ENCODE results near the gene SLC31A1. TPM values are rescaled to one million over a fixed set of nuclear protein-coding genes. Genes with fewer than 3 reads are reported as not detected.
"Not testable (repeated sequence)": the region's sequence is repeated elsewhere in the genome, so short reads cannot be mapped to it uniquely, and the experiment has no call there.

SLC31A1 gene
- total RNA-seq, 1 donor from 2014 or later: 39.6 TPM

DNA sequence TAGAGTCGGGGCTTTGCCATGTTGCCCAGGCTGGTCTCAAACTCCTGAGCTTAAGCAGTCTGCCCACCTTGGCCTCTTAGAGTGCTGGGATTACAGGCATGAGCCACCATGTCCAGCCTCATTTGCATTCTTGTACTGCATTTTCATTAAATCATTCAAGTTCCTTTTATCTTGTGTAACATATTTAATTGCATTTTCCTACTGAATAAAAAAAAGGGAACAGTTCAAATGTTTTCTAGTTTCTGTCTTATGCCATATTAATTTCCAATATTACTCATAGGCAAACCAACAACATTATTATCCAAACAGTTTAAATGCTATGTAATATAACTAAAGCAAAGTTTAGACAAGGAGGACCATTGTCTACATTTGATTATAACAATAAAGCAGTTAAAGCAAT, 6.1 kb downstream of the SLC31A1 start:
- H3K4me1 Mint-ChIP-seq (ENCODE audit: low read depth): peaks cover 29% of the 10 kb centered on the region

DNA sequence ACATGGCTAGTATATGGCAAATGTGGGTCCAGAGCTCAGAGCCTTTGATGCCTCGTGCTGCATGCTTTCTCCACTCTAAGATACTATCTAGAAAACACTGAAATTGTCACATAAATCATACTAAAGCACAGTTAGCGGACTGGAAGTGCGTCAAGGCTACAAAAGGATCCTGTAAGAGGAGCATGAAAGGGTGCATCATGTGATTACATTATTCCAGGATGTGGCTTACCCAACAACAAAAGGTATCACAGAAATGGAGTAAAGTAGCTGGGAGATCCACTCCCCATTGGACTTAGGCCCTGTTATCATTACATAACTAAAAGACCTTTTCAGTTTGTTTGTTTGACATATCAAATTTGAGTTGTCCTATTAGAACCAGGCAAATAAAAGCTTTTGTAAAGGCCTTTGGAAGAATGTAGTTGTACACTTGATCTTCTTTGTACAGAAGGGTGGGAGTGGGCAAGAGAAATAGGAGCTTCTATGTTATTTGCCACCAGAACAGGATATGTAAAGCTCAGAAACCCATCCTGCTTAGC, 6.9 kb downstream of the SLC31A1 start:
- Mint-ChIP-seq H3K9me3 (ENCODE audit: low read depth) (no peaks in the 10 kb centered on the region), H3K27ac (ENCODE audit: unreplicated experiment) (no peak overlapping the region), H3K4me1 (ENCODE audit: low read depth) (peaks cover 28% of the 10 kb centered on the region), H3K36me3 (ENCODE audit: low read depth) (peaks cover 2% of the 10 kb centered on the region), H3K27me3 (ENCODE audit: low read depth) (no peaks in the 10 kb centered on the region), H3K4me3 (ENCODE audit: unreplicated experiment) (no peak overlapping the region)
- DNase-seq (ENCODE audit: low spot score): no peak
- TF ChIP-seq, protein P1, sequence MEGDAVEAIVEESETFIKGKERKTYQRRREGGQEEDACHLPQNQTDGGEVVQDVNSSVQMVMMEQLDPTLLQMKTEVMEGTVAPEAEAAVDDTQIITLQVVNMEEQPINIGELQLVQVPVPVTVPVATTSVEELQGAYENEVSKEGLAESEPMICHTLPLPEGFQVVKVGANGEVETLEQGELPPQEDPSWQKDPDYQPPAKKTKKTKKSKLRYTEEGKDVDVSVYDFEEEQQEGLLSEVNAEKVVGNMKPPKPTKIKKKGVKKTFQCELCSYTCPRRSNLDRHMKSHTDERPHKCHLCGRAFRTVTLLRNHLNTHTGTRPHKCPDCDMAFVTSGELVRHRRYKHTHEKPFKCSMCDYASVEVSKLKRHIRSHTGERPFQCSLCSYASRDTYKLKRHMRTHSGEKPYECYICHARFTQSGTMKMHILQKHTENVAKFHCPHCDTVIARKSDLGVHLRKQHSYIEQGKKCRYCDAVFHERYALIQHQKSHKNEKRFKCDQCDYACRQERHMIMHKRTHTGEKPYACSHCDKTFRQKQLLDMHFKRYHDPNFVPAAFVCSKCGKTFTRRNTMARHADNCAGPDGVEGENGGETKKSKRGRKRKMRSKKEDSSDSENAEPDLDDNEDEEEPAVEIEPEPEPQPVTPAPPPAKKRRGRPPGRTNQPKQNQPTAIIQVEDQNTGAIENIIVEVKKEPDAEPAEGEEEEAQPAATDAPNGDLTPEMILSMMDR (IDR thresholded peaks at IDR 0.05): no peak

More for the DNA sequence above, 6.1 kb downstream of the SLC31A1 start:
- TF ChIP-seq, protein P1 (IDR thresholded peaks at IDR 0.05): no peak
- Mint-ChIP-seq H3K36me3 (ENCODE audit: low read depth) (peaks cover 2% of the 10 kb centered on the region), H3K4me3 (ENCODE audit: unreplicated experiment) (no peak overlapping the region), H3K27me3 (ENCODE audit: low read depth) (no peaks in the 10 kb centered on the region), H3K27ac (ENCODE audit: unreplicated experiment) (no peak overlapping the region), H3K9me3 (ENCODE audit: low read depth) (no peaks in the 10 kb centered on the region)
- DNase-seq (ENCODE audit: low spot score): no peak

DNA sequence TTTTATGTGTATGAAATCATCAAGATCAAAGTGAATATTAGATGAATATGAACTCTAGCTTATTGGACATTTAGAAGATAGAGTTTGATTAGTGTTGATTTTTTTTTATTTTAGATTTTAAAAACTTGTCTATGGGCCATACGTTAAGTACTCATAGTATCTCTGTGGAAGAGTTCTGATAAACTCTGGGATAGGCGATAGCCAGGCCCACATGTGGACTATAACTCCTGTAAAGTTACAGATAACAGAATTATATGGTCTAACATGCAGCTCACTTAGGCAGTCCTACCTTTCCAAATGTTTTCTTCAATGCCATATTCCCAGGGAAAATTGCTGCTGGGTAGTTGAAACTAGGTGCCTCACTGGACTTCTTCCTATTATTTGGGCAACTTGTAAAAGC, 10.4 kb downstream of the SLC31A1 start:
- Mint-ChIP-seq H3K4me3 (ENCODE audit: unreplicated experiment) (no peak overlapping the region), H3K4me1 (ENCODE audit: low read depth) (peaks cover 25% of the 10 kb centered on the region), H3K27me3 (ENCODE audit: low read depth) (no peaks in the 10 kb centered on the region), H3K36me3 (ENCODE audit: low read depth) (no peaks in the 10 kb centered on the region), H3K9me3 (ENCODE audit: low read depth) (no peaks in the 10 kb centered on the region), H3K27ac (ENCODE audit: unreplicated experiment) (no peak overlapping the region)
- DNase-seq (ENCODE audit: low spot score): no peak
- TF ChIP-seq, protein P1 (IDR thresholded peaks at IDR 0.05): no peak

DNA sequence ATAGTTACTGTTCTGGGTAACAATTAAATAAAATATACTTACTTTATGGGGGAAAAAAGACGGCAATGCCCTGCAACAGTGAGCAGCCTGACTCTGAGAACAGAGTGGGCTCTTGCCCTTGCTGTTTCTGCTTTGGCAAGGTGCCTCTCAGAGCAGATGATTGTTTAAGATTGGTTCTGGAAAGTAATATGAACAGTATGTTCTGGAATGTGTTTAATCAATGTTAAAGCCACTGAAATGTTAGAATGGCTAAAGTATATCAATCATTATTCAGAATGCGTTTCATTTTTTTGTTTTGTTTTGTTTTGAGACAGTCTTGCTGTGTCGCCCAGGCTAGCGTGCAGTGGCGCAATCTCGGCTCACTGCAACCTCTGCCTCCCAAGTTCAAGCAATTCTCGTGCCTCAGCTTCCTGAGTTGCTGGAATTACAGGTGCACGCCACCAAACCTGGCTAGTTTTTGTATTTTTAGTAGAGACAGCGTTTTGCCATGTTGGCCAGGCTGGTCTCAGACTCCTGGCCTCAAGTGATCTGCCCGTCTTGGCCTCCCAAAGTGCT, 14.4 kb downstream of the SLC31A1 start:
- not testable (repeated sequence) for H3K27me3 Mint-ChIP-seq (ENCODE audit: low read depth); H3K9me3 Mint-ChIP-seq (ENCODE audit: low read depth); H3K36me3 Mint-ChIP-seq (ENCODE audit: low read depth); H3K27ac Mint-ChIP-seq (ENCODE audit: unreplicated experiment); DNase-seq (ENCODE audit: low spot score); H3K4me3 Mint-ChIP-seq (ENCODE audit: unreplicated experiment)
- H3K4me1 Mint-ChIP-seq (ENCODE audit: low read depth): peaks cover 35% of the 10 kb centered on the region

DNA sequence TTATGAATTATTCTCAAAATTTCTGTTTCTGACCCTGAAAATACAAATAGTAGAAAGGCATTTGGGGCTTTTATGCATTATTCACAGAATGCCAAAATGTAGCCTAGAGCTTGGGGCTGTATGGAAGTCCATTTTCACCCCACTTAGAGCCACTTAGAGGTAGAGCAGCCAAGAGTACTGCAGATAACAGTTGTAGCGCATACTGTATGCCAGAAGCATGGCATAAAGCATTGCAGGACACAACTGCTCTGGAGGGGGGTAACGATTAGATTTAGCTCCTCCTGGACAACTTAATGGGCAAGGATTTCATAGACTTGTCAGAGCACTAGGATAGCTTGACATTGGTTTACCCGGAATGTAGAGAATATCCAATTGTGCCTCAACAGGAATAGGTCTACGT, 15.7 kb downstream of the SLC31A1 start:
- TF ChIP-seq, protein P1 (IDR thresholded peaks at IDR 0.05): no peak
- Mint-ChIP-seq H3K9me3 (ENCODE audit: low read depth) (no peaks in the 10 kb centered on the region), H3K4me1 (ENCODE audit: low read depth) (peaks cover 34% of the 10 kb centered on the region), H3K27ac (ENCODE audit: unreplicated experiment) (no peak overlapping the region), H3K27me3 (ENCODE audit: low read depth) (no peaks in the 10 kb centered on the region), H3K36me3 (ENCODE audit: low read depth) (no peaks in the 10 kb centered on the region), H3K4me3 (ENCODE audit: unreplicated experiment) (no peak overlapping the region)
- DNase-seq (ENCODE audit: low spot score): no peak
